GM18507 (cell line): ENCODE data around the gene ARSG.
A peak's percentile ranks its signal among the peaks of the same experiment; 100 is the strongest.
"Not testable (repeated sequence)": the region's sequence is repeated elsewhere in the genome, so short reads cannot be mapped to it uniquely, and the experiment has no call there.

Experiments
- DNase-seq: peaks from one replicate; pipeline ENCODE4 v3.0.0; 2011; ENCODE audit warnings: low read depth; ENCODE audit not compliant: insufficient read length; ENCODE audit errors: extremely low spot score
- FAIRE-seq: peaks from 2 replicates; lab custom pipeline; 2011; peaks lifted over from hg19 to GRCh38; lab: Jason Lieb, UNC

Gene ARSG

GRCh38 chr17:68356520-68356919 lies 65.2 kb downstream of the ARSG start:
- peak; percentile 76 for FAIRE-seq
- DNase-seq, result peak; percentile 29

GRCh38 chr17:68356949-68357455 lies 65.7 kb downstream of the ARSG start:
- DNase-seq (no peak), FAIRE-seq (no peak)

GRCh38 chr17:68357886-68358285 lies 66.6 kb downstream of the ARSG start:
- FAIRE-seq (no peak), DNase-seq (no peak)

GRCh38 chr17:68359791-68360535 lies 68.7 kb downstream of the ARSG start:
- DNase-seq, result no peak
- no peak for FAIRE-seq

- DNase-seq (no peak), FAIRE-seq (no peak)
Observed at GRCh38 chr17:68365469-68365868, 74.2 kb downstream of the ARSG start.

- FAIRE-seq, result no peak
- no peak for DNase-seq
Observed at GRCh38 chr17:68368387-68368786, 77.1 kb downstream of the ARSG start.

- no peak for FAIRE-seq
Observed at GRCh38 chr17:68375566-68375965, 84.3 kb downstream of the ARSG start.

GRCh38 chr17:68376178-68376577 lies 84.9 kb downstream of the ARSG start:
- not testable (repeated sequence) for DNase-seq, FAIRE-seq

More at GRCh38 chr17:68375566-68375965, 84.3 kb downstream of the ARSG start:
- DNase-seq, result no peak

GRCh38 chr17:68377771-68378267 lies 86.5 kb downstream of the ARSG start:
- FAIRE-seq, result no peak
- DNase-seq, result no peak

- no peak for FAIRE-seq
- DNase-seq, result no peak
Observed at GRCh38 chr17:68378268-68379176, 87.2 kb downstream of the ARSG start.

- no peak for DNase-seq
- FAIRE-seq, result no peak
Observed at GRCh38 chr17:68379177-68379510, 87.8 kb downstream of the ARSG start.

GRCh38 chr17:68379692-68380677 lies 88.7 kb downstream of the ARSG start:
- FAIRE-seq (no peak), DNase-seq (no peak)

- no peak for FAIRE-seq
- no peak for DNase-seq
Observed at GRCh38 chr17:68381076-68381900, 90.0 kb downstream of the ARSG start.

- FAIRE-seq (no peak), DNase-seq (no peak)
Observed at GRCh38 chr17:68382582-68383085, 91.3 kb downstream of the ARSG start.

GRCh38 chr17:68383120-68383442 lies 91.8 kb downstream of the ARSG start:
- FAIRE-seq (no peak), DNase-seq (no peak)

- DNase-seq (no peak), FAIRE-seq (no peak)
Observed at GRCh38 chr17:68383443-68384321, 92.4 kb downstream of the ARSG start.

GRCh38 chr17:68384471-68384870 lies 93.2 kb downstream of the ARSG start:
- DNase-seq (no peak), FAIRE-seq (no peak)
